Hematopoietic multipotent progenitor cell treated with erythropoietin and hydrocortisone succinate and interleukin-3 and kit ligand, for 17 days (in vitro differentiated cells): Measurements from ENCODE around the gene FCGR2B.
"Not testable (repeated sequence)": the region's sequence is repeated elsewhere in the genome, so short reads cannot be mapped to it uniquely, and the experiment has no call there.

Source experiments
- DNase-seq: peaks from one replicate; pipeline ENCODE4 v3.0.0-alpha.2; 2015; ENCODE audit warnings: low spot score

FCGR2B gene

GRCh38 chr1:161647507-161648360, 15.2 kb upstream of the FCGR2B start:
- DNase-seq = peak; percentile 39

GRCh38 chr1:161653541-161653940, 9.4 kb upstream of the FCGR2B start:
- not testable (repeated sequence) for DNase-seq

DNA sequence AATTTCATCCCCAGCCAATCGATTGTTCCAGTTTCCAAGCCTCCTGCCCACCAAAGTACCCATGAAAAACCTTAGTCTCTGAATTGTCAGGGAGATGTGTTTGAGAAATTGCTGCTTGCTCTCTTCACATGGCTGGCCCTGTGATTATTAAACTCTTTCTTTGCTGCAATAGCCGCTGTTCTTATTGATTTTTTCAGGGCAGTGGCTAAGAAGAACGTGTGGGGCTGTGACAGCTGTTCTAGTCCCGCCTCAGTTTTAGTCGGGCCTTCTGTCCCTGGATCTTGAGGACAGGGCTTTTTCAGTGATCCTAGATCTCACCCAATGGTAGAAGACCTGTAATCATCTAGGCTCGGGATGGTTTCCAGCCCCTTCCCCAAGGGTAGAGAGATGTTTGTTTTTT, 9.0 kb upstream of the FCGR2B start:
- DNase-seq = not testable (repeated sequence)

GRCh38 chr1:161658524-161658923, 4.4 kb upstream of the FCGR2B start:
- DNase-seq = not testable (repeated sequence)

DNA sequence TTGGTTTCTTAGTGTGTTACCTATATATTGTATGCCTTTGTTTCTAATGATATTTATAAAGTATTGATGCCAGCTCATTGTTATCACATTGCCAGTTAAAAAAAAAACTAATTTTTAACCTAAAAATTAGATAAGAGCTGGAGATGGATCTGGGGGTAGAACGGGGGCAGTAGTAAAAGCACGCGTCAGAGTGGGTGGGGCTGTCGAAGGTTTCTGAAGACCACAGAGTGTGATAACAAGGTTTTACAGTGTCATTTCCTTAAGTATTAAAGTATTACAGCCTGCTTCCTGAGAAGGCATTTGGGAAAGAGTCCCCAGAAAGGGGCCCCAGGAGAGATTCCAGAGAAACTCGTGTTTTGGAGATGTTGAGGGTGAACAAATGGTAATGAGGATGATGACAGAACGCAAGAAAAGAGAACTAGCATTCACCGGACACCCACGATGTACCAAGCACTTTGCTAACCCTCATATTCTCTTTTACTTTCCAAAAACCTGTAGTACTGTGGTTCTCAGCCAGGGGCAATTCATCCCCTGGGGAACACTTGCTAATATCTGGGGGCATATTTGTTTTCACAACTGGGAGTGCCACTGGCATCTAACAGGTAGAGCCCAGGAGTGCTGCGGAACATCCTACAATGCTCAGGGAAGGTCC, 1.2 kb upstream of the FCGR2B start:
- DNase-seq = not testable (repeated sequence)

GRCh38 chr1:161663569-161663968, 626 bp downstream of the FCGR2B start:
- not testable (repeated sequence) for DNase-seq

DNA sequence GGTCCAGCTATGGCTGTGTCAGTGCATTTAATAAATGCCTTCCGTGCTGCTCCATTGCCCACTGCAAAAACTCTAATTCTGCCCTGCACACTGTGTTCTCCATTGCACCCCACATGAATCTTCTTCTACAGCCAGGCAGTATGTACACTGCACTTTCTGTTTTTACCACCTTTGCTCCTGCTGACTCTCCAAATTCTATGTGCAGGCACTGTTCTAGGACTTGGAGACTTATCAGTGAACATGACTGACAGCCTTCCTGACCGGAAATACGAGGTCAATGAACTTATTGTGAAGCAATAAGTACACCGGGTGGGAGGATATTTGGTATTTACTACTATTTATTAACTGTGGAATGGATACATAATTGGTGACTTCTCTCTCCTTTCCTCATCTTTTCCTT, 1.7 kb downstream of the FCGR2B start:
- DNase-seq = not testable (repeated sequence)

DNA sequence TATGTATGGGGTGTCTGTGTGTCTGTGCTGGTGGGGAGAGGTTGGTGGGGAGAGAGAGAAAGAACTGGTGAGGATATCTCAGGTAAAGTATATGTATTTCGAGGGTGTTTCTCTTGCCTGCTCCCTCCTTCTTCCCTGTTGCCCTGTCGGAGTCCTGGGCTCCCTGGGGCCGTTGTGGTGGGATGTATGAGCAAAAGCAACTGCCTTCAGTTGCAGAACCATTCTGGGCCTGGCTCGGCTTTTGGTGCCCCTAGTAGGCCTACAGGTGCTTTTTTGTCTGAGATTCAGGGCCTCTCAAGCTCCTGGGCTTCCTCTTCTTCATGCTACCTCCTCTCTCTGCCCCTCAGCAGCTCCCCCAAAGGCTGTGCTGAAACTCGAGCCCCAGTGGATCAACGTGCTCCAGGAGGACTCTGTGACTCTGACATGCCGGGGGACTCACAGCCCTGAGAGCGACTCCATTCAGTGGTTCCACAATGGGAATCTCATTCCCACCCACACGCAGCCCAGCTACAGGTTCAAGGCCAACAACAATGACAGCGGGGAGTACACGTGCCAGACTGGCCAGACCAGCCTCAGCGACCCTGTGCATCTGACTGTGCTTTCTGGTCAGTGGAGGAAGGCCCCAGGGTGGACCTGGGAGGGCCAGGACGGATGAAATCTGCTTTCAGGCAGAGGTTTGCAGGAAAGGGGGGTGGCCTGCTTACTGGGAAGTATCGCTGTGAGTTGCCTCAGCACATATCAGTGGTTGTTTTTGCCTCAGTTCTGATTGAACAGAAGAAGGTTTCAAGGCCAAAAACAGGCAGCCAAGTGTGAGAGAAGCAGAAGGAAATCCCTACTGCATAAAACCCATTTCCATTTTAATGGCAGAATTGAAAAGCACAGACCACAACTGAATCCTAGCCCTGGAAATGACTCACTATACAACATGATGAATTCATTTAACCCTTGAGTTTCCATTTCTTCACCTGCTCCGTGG, 8.4 kb downstream of the FCGR2B start:
- not testable (repeated sequence) for DNase-seq

DNA sequence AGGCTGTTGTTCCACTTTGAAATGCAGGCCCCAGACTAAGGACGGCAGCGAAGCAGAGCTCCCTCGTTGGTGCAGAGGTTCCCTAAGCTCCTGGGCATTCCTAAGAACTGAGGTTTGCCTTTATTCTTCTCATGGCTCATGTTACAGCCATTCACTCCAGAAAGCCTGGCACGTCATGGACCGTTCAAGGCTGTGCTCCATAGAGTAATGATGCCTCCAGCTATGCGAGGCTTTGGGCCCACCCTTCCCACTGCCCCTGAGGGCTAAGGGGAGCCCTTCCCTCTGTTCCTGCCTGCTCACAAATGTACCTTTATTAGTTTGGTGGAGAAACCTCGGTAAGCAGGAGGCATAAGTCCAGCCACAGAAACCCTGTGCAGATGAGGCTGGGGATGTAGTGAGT, 10.5 kb downstream of the FCGR2B start:
- not testable (repeated sequence) for DNase-seq

- DNase-seq = not testable (repeated sequence)
Measured at GRCh38 chr1:161674447-161674846, 11.5 kb downstream of the FCGR2B start.

- DNase-seq = not testable (repeated sequence)
Measured at GRCh38 chr1:161674908-161675307, 12.0 kb downstream of the FCGR2B start.

DNA sequence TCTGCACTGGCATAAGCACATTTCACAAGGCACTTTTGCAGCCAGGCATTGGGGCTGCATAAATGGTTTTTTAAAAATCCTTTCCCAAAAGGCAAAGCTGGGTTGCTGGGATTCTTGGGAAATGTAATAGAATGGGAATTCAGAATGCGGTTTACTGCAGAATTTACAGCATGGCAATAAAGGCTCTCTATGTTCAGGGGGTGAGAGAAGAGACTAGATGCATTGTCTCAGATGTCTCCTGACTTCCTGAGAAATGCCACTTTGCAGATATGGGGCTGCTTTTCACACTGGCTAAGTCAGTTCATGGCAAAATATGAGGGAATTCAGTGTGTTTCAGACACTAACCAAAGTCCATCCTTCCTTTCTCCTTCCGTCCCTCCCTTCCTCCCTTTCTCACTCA, 13.5 kb downstream of the FCGR2B start:
- no peak for DNase-seq

DNA sequence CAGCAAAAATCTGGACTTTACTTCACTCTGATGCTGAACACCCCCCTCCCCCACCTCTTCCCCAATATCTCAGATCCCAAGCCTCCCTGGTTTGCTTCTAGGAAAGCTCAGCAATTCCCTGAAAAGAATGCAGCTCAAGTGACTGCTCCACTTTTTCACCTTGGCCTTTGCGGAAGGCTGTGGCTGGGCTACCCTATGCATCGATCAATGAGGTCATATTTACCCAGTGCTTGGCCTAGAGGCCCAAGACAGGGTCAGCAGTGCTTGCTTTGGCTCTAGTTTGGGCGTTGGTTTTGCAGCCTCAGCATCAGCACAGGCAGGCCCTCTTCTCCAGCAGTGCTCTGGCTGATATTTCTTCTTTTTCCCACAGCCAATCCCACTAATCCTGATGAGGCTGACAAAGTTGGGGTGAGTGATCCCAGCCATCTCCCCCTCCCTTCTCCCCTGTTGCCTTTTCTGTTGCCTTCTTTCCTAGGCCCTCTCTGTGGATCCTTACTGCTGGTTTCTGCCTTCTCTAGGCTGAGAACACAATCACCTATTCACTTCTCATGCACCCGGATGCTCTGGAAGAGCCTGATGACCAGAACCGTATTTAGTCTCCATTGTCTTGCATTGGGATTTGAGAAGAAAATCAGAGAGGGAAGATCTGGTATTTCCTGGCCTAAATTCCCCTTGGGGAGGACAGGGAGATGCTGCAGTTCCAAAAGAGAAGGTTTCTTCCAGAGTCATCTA, 14.2 kb downstream of the FCGR2B start:
- no peak for DNase-seq

DNA sequence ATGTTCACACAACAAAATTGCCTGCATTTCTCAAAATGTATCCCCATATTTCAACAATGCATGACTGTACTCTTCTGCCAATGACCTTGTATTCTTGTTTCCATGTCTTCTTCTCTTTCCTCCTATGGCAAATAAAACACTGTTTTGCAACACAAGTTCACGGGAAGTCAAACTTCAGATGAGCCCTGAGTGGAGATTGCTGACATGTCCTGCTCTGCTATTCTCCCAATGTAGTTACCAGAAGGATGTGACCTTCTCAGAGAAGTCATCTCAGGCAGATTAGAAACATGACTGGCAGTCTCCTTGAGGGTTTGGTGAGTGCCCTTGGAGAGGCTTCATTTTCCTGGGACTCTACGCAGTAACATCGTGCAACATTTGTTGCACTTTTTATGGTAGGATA, 15.6 kb downstream of the FCGR2B start:
- DNase-seq = no peak

GRCh38 chr1:161681879-161682278, 18.9 kb downstream of the FCGR2B start:
- DNase-seq = no peak

GRCh38 chr1:161688946-161689345, 26.0 kb downstream of the FCGR2B start:
- DNase-seq = no peak

GRCh38 chr1:161691846-161692245, 28.9 kb downstream of the FCGR2B start:
- DNase-seq = no peak

DNA sequence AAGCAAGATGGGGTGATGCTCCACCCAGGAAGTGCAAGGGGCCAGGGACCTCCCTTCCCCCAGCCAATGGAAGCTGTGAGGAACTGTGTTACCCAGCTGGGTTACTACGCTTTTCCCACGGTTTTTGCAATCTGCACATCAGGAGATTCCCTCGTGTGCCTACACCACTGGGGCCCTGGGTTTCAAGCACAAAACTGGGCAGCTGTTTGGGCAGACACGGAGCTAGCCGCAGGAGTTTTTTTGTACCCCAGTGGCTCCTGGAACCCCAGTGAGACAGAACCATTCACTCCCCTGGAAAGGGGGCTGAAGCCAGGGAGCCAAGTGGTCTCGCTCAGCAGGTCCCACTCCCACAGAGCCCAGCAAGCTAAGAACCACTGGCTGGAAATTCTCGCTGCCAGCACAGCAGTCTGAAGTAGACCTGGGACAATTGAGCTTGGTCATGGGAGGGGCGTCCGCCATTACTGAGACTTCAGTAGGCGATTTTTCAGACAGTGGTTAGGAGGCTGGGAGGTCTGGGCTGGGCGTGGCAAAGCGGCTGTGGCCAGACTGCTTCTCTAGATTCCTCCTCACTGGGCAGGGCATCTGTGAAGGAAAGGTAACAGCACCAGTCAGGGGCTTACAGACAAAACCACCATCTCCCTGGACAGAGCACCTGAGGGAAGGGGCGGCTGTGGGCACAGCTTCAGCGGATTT, 30.2 kb downstream of the FCGR2B start:
- DNase-seq = not testable (repeated sequence)

GRCh38 chr1:161698302-161698701, 35.4 kb downstream of the FCGR2B start:
- DNase-seq = not testable (repeated sequence)

- DNase-seq = no peak
Measured at GRCh38 chr1:161702250-161702649, 39.3 kb downstream of the FCGR2B start.

DNA sequence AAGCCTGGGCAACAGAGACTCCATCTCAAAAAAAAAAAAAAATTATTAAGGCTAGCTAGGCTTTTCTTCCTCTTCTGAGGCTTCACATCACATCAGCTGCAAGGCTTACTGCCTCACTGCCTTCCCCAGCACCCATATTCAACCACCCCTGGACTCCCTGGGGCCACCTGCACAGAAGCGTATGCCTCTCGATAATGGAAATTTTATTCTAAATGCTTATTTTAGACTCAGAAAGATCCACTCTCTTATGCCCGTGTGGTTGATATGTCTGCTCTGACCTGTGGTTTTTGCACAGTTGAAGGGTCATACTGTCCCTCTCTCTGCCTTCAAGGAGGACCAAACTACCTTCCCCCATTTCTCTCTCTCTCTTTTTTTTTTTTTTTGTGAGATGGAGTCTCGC, 42.6 kb downstream of the FCGR2B start:
- no peak for DNase-seq
